Suprapubic skin (tissue), 4 donors: ENCODE measurements around the gene TSPYL4.

Source experiments
- POLR2A ChIP-seq, 2 donors: fragments of 450-650 bp; IDR thresholded peaks; one replicate each; pipeline ENCODE4 v1.6.1; 2017; ENCODE audit warnings: antibody characterized with exemption in 2 of 2, mild to moderate bottlenecking in 2 of 2, moderate library complexity in 2 of 2
- POLR2AphosphoS5 ChIP-seq, 3 donors: sonication (generic); formaldehyde crosslinking; IDR thresholded peaks; one replicate each; pipeline ENCODE4 v1.6.1; 2017; ENCODE audit warnings: antibody characterized with exemption in 3 of 3
- TF ChIP-seq, protein P1 (sequence below), 2 donors: fragments of 200-600 bp in 1 of 2; fragments of 450-650 bp in 1 of 2; sonication (generic) in 1 of 2; IDR thresholded peaks; one replicate each; pipeline ENCODE4 v1.5.1; 2016 to 2019; ENCODE audit warnings: antibody characterized with exemption in 2 of 2, mild to moderate bottlenecking in 1 of 2, moderate library complexity in 1 of 2

DNA sequence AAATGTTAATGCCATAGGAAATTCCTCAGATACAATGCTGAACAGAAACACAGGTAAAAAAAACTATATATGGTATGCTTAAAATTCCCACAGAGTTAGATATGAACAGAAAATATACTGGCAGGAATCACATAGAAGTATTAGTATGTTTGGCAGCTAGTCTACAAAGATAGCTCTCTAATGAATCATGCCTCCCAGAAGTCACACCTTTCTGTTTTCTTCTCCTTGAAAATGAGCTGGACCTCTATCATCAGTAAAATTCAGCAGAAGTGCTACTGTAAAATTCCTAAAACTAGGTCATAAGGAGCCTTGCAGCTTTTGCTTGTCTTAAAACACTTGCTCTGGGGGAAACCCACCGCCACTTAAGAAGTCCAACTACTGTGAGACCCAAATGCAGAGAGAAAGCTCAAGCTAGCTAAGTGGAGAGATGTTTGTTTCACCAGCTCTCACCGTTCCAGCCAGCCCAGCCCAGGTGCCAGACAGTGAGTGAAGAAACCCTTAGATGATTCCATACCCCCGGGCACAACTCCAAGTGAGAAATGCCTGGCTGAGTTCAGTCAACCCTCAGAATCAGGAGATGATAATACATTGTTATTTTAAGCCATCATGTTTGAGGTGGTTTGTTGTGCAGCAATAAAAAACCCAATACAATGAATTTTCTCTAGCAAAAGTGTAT is 43.0 kb downstream of the TSPYL4 start:
- TF ChIP-seq, protein P1, sequence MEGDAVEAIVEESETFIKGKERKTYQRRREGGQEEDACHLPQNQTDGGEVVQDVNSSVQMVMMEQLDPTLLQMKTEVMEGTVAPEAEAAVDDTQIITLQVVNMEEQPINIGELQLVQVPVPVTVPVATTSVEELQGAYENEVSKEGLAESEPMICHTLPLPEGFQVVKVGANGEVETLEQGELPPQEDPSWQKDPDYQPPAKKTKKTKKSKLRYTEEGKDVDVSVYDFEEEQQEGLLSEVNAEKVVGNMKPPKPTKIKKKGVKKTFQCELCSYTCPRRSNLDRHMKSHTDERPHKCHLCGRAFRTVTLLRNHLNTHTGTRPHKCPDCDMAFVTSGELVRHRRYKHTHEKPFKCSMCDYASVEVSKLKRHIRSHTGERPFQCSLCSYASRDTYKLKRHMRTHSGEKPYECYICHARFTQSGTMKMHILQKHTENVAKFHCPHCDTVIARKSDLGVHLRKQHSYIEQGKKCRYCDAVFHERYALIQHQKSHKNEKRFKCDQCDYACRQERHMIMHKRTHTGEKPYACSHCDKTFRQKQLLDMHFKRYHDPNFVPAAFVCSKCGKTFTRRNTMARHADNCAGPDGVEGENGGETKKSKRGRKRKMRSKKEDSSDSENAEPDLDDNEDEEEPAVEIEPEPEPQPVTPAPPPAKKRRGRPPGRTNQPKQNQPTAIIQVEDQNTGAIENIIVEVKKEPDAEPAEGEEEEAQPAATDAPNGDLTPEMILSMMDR (IDR thresholded peaks at IDR 0.05): no peak
- TF ChIP-seq POLR2AphosphoS5 (IDR thresholded peaks at IDR 0.05) (no peak), POLR2A (IDR thresholded peaks at IDR 0.05) (no peak)
